Smooth muscle cell (in vitro differentiated cells): ENCODE measurements around the gene VWA3A. TPM values are rescaled to one million over a fixed set of nuclear protein-coding genes. Genes with fewer than 3 reads are reported as not detected.

Source experiments
- DNase-seq: peaks from one replicate; lab custom pipeline; 2025; ENCODE audit not compliant: unreplicated experiment; lab: John Stamatoyannopoulos, UW
- H2AFZ ChIP-seq: fragments of 200-600 bp; sonication (generic); 2 replicates; pipeline ENCODE4 v1.6.0; 2016; ENCODE audit warnings: antibody characterized with exemption, low read depth, mild to moderate bottlenecking
- H3F3A ChIP-seq: fragments of 200-600 bp; sonication (generic); 2 replicates; pipeline ENCODE4 v1.6.0; 2017; ENCODE audit warnings: antibody characterized with exemption, low read depth
- H3K27ac ChIP-seq: fragments of 200-600 bp; sonication (generic); 2 replicates; pipeline ENCODE4 v1.5.1; 2016; ENCODE audit warnings: low read depth, mild to moderate bottlenecking
- H3K27me3 ChIP-seq: fragments of 200-600 bp; sonication (generic); 2 replicates; pipeline ENCODE4 v1.6.1; 2016; ENCODE audit warnings: low read depth, mild to moderate bottlenecking
- H3K36me3 ChIP-seq: fragments of 200-600 bp; sonication (generic); 2 replicates; pipeline ENCODE4 v1.5.1; 2016; ENCODE audit warnings: low read depth
- H3K4me1 ChIP-seq: fragments of 200-600 bp; sonication (generic); 2 replicates; pipeline ENCODE4 v1.5.1; 2016; ENCODE audit warnings: low read depth
- H3K4me2 ChIP-seq: fragments of 200-600 bp; sonication (generic); 2 replicates; pipeline ENCODE4 v1.6.0; 2016; ENCODE audit warnings: mild to moderate bottlenecking
- H3K4me3 ChIP-seq: fragments of 200-600 bp; sonication (generic); 2 replicates; pipeline ENCODE4 v1.5.1; 2016; ENCODE audit warnings: mild to moderate bottlenecking
- H3K79me2 ChIP-seq: fragments of 200-600 bp; sonication (generic); 2 replicates; pipeline ENCODE4 v1.6.0; 2016; ENCODE audit warnings: low read depth, mild to moderate bottlenecking
- H3K9ac ChIP-seq: fragments of 200-600 bp; sonication (generic); 2 replicates; pipeline ENCODE4 v1.6.0; 2016; ENCODE audit warnings: low read depth
- H3K9me3 ChIP-seq: fragments of 200-600 bp; sonication (generic); replicated peaks from 2 replicates; pipeline ENCODE4 v1.5.1; 2016; ENCODE audit warnings: low read depth
- H4K20me1 ChIP-seq: fragments of 200-600 bp; sonication (generic); 2 replicates; pipeline ENCODE4 v1.6.0; 2016; ENCODE audit warnings: low read depth
- WGBS: methylation state at CpG from one replicate; pipeline ENCODE4 v1.1.7; 2016; ENCODE audit warnings: low lambda C conversion rate; 5-methylcytosine and 5-hydroxymethylcytosine counted together
- polyA plus RNA-seq: library from polyadenylated mRNA; unstranded; fragments of >200 nt; fragmentation: Nextera tagmentation; extraction: Ambion mirVana; gene quantifications from 2 replicates; pipeline ENCODE4 v1.2.1, GENCODE V29; 2016
- total RNA-seq: library from RNA; depleted of rRNA; stranded (reverse); fragments of >200 nt; gene quantifications from 2 replicates; pipeline ENCODE4 v1.2.3, GENCODE V29; 2014
- TF ChIP-seq, protein P1 (sequence below): fragments of 200-600 bp; sonication (generic); IDR thresholded peaks from 2 replicates; pipeline ENCODE4 v1.5.1; 2017; ENCODE audit warnings: borderline replicate concordance, mild to moderate bottlenecking, antibody characterized with exemption; ENCODE audit not compliant: insufficient read depth, poor library complexity, severe bottlenecking

VWA3A gene
- total and polyA plus RNA-seq, 2 experiments from 2014 or later, result not detected

DNA sequence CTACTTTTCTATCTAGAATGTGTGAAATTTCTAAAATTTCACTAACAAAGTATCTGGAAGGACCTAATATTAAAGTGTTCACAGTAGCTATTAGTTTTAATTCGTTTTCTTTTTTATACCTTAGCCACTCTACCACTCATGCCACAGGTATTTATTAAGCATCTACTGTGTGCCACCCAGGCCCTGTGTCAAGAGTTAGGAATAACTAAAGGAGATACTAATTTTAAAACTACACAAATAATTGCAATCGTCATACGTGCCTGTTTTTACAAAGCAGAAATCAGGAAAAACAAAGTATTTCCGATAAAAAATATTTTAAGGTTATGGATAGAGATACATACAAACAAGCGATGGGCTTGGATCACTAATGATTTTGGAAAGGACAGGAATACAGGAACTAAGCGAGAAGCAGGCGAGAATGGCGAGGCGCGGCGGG lies 113.3 kb downstream of the VWA3A start:
- H2AFZ ChIP-seq, result peak overlapping the region; percentile 93
- no peaks in the 10 kb centered on the region for H3K9me3 ChIP-seq
- 24% methylated on average over 11 of the region's 11 CpGs for WGBS
- H4K20me1 ChIP-seq, result peaks cover 35% of the 10 kb centered on the region
- H3F3A ChIP-seq, result peaks cover 6% of the 10 kb centered on the region
- no peak for DNase-seq
- no peaks in the 10 kb centered on the region for H3K27me3 ChIP-seq
- peak overlapping the region; percentile 79 for H3K27ac ChIP-seq
- H3K9ac ChIP-seq, result no peak overlapping the region
- peak overlapping the region; percentile 87 for H3K4me2 ChIP-seq
- H3K4me3 ChIP-seq, result peak overlapping the region; percentile 76
- no peaks in the 10 kb centered on the region for H3K36me3 ChIP-seq
- TF ChIP-seq, protein P1, sequence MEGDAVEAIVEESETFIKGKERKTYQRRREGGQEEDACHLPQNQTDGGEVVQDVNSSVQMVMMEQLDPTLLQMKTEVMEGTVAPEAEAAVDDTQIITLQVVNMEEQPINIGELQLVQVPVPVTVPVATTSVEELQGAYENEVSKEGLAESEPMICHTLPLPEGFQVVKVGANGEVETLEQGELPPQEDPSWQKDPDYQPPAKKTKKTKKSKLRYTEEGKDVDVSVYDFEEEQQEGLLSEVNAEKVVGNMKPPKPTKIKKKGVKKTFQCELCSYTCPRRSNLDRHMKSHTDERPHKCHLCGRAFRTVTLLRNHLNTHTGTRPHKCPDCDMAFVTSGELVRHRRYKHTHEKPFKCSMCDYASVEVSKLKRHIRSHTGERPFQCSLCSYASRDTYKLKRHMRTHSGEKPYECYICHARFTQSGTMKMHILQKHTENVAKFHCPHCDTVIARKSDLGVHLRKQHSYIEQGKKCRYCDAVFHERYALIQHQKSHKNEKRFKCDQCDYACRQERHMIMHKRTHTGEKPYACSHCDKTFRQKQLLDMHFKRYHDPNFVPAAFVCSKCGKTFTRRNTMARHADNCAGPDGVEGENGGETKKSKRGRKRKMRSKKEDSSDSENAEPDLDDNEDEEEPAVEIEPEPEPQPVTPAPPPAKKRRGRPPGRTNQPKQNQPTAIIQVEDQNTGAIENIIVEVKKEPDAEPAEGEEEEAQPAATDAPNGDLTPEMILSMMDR, result no peak
- H3K4me1 ChIP-seq, result peaks cover 10% of the 10 kb centered on the region
- peaks cover 38% of the 10 kb centered on the region for H3K79me2 ChIP-seq

DNA sequence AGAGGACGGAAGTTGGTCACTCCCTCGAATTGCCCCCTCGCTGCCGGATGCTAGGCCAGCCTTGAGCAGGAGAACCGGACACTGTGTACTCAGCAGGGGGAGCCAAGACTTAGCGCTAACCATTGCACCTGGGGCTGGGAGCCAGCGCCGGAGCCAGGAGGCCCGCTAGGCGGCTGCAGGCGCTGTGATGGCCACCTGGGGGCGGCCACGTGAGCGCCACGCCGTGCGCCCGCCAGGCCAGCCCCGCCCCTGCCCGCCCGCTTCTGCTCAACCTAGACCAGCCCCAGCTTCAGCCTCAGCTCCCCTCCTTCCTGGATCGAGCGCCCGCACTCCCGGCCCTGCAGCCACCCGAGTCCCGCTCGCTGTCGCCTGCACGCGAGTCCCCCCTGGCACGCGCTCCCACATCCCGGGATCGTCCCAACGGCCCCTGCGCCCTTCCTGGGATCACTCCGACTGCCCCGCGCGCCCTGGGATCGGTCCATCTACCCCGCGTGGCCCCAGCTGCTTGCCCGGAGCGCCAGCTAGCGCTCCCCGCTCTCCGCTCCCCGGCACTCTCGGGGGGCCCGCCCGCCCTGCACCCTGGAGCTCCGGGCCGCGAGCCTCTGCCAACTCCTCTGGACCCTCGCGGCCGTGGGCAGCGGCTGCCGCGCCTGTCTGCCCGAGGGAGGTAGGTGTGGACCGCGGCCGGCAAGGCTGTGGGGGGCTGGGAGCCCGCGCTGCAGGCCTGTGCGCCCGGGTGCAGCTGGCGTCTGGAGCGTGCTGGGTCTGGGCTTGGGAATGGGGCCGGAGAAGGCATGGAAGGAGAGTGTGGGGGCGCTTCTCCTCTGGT lies 113.9 kb downstream of the VWA3A start, which contains the start of gene EEF2K:
TSS of gene EEF2K (plus strand) at position 266 of the 829 bp plus-strand sequence. CDS start 19,452 bp downstream, outside the sequence.
- Histone ChIP-seq H3K79me2 (peaks cover 44% of the 10 kb centered on the region), H2AFZ (peak within 1 kb of the TSS; percentile 94), H3K4me2 (peak within 1 kb of the TSS; percentile 87), H3K9me3 (no peaks in the 10 kb centered on the region), H4K20me1 (peaks cover 41% of the 10 kb centered on the region), H3K36me3 (no peaks in the 10 kb centered on the region), H3K9ac (peak within 1 kb of the TSS; percentile 2), H3K27me3 (no peaks in the 10 kb centered on the region), H3K4me1 (peaks cover 10% of the 10 kb centered on the region), H3F3A (peaks cover 6% of the 10 kb centered on the region), H3K27ac (peak within 1 kb of the TSS; percentile 79), H3K4me3 (peak within 1 kb of the TSS; percentile 76)
- peak; percentile 66 for DNase-seq
- TF ChIP-seq, protein P1, result peak; percentile 49
- under 1% methylated on average over 53 of the region's 74 CpGs for WGBS

Other genes starting within 250 kb of the VWA3A start
- 7.3 and 10.8 TPM in 2 replicates for gene NPIPB4, start 234.8 kb upstream of the VWA3A start, total RNA-seq
- gene NPIPB4, start 234.8 kb upstream of the VWA3A start, polyA plus RNA-seq, result 11.4 and 23.9 TPM in 2 replicates
- 103 and 132 TPM in 2 replicates for gene UQCRC2, start 139.2 kb upstream of the VWA3A start, total RNA-seq
- gene UQCRC2, start 139.2 kb upstream of the VWA3A start, polyA plus RNA-seq, result 115 and 126 TPM in 2 replicates
- gene PDZD9, start 91.4 kb upstream of the VWA3A start, total RNA-seq, result not detected in 2 replicates
- 0.21 TPM in 1 of 2 replicates, not detected in the other for gene PDZD9, start 91.4 kb upstream of the VWA3A start, polyA plus RNA-seq
- gene MOSMO, start 84.4 kb upstream of the VWA3A start, total RNA-seq, result 18.6 and 20.7 TPM in 2 replicates
- gene MOSMO, start 84.4 kb upstream of the VWA3A start, polyA plus RNA-seq, result 2.8 and 4.8 TPM in 2 replicates
- not detected in 2 replicates for gene SDR42E2, start 70.0 kb downstream of the VWA3A start, total RNA-seq
- gene SDR42E2, start 70.0 kb downstream of the VWA3A start, polyA plus RNA-seq, result 0.18 and 0.26 TPM in 2 replicates
- gene EEF2K, start 113.7 kb downstream of the VWA3A start, total RNA-seq, result 10.8 and 12.8 TPM in 2 replicates
- gene EEF2K, start 113.7 kb downstream of the VWA3A start, polyA plus RNA-seq, result 8.7 and 10.6 TPM in 2 replicates
- 29.1 and 31.2 TPM in 2 replicates for gene POLR3E, start 204.9 kb downstream of the VWA3A start, total RNA-seq
- gene POLR3E, start 204.9 kb downstream of the VWA3A start, polyA plus RNA-seq, result 13.9 and 21.2 TPM in 2 replicates